Right renal pelvis (tissue), 4 donors: Measurements from ENCODE around the gene MEX3C. TPM values are rescaled to one million over a fixed set of nuclear protein-coding genes. Genes with fewer than 3 reads are reported as not detected.

Experiments used
- DNase-seq, 4 donors: peaks; one replicate each; pipeline ENCODE4 v3.0.0-alpha.2; 2013; ENCODE audit warnings: low read depth in 4 of 4, low spot score in 3 of 4, missing footprints in 1 of 4
- polyA plus RNA-seq, 4 donors: library from polyadenylated mRNA; unstranded; fragments of 120-200 nt; gene quantifications; one replicate each; pipeline ENCODE4 v1.2.1, GENCODE V29; 2013; ENCODE audit not compliant: insufficient read length in 4 of 4

MEX3C gene
- polyA plus RNA-seq, 4 donors, result 61.5 to 84.1 (median 79.9) TPM

GRCh38 chr18:51192026-51192425 lies 5.5 kb downstream of the MEX3C start:
- DNase-seq, result no peak

GRCh38 chr18:51191128-51191717 lies 6.3 kb downstream of the MEX3C start:
- no peak for DNase-seq

GRCh38 chr18:51190000-51190399 lies 7.5 kb downstream of the MEX3C start:
- no peak for DNase-seq

- no peak for DNase-seq
Measured at GRCh38 chr18:51188024-51188701, 9.3 kb downstream of the MEX3C start.

- no peak for DNase-seq
Measured at GRCh38 chr18:51185075-51185474, 12.4 kb downstream of the MEX3C start.

- DNase-seq, result no peak
Measured at GRCh38 chr18:51184091-51184457, 13.4 kb downstream of the MEX3C start.

GRCh38 chr18:51183372-51184090 lies 13.9 kb downstream of the MEX3C start:
- no peak for DNase-seq

- no peak for DNase-seq
Measured at GRCh38 chr18:51182824-51183223, 14.7 kb downstream of the MEX3C start.

GRCh38 chr18:51171625-51172259 lies 25.7 kb downstream of the MEX3C start:
- DNase-seq, result no peak

GRCh38 chr18:51171223-51171622 lies 26.3 kb downstream of the MEX3C start:
- no peak for DNase-seq

- no peak for DNase-seq
Measured at GRCh38 chr18:51170664-51171063, 26.8 kb downstream of the MEX3C start.

- no peak for DNase-seq
Measured at GRCh38 chr18:51169731-51170130, 27.8 kb downstream of the MEX3C start.

GRCh38 chr18:51168960-51169662 lies 28.4 kb downstream of the MEX3C start:
- no peak for DNase-seq

- DNase-seq, result no peak
Measured at GRCh38 chr18:51168026-51168742, 29.3 kb downstream of the MEX3C start.

- no peak for DNase-seq
Measured at GRCh38 chr18:51165296-51165695, 32.2 kb downstream of the MEX3C start.

GRCh38 chr18:51164761-51165281 lies 32.7 kb downstream of the MEX3C start:
- DNase-seq, result no peak

- DNase-seq, result no peak
Measured at GRCh38 chr18:51164342-51164741, 33.1 kb downstream of the MEX3C start.

- no peak for DNase-seq
Measured at GRCh38 chr18:51163543-51163942, 33.9 kb downstream of the MEX3C start.

- DNase-seq, result no peak
Measured at GRCh38 chr18:51162617-51163016, 34.9 kb downstream of the MEX3C start.

- DNase-seq, result no peak
Measured at GRCh38 chr18:51160646-51161045, 36.8 kb downstream of the MEX3C start.
